Colonic mucosa (tissue), 4 donors: ENCODE measurements around the gene PFDN1. TPM values are rescaled to one million over a fixed set of nuclear protein-coding genes. Genes with fewer than 3 reads are reported as not detected.

Source experiments
- DNase-seq: peaks from one replicate; pipeline ENCODE4 v3.0.0-alpha.2; 2020
- H3K27ac ChIP-seq: fragments of 200-600 bp; one replicate; pipeline ENCODE4 v1.8.0; 2021
- H3K27me3 ChIP-seq: fragments of 200-600 bp; one replicate; pipeline ENCODE4 v1.8.0; 2021
- H3K36me3 ChIP-seq: fragments of 200-600 bp; one replicate; pipeline ENCODE4 v1.8.0; 2021
- H3K4me1 ChIP-seq: fragments of 200-600 bp; one replicate; pipeline ENCODE4 v1.8.0; 2021; ENCODE audit warnings: mild to moderate bottlenecking
- H3K4me3 ChIP-seq: fragments of 200-600 bp; one replicate; pipeline ENCODE4 v1.8.0; 2021
- H3K9ac ChIP-seq, 2 donors: one replicate each; pipeline ENCODE4 v1.7.0; 2013; ENCODE audit warnings: control low read depth in 2 of 2, low read depth in 2 of 2, low read length in 2 of 2
- H3K9me3 ChIP-seq: fragments of 200-600 bp; one replicate; pipeline ENCODE4 v1.8.0; 2021
- intact Hi-C: fragments of 100-400 bp; cut with DNase I; formaldehyde crosslinking; loops from one replicate; pipeline ENCODE4 v1.14.1; 2022
- total RNA-seq, 2 donors: library from RNA; stranded (reverse); fragmentation: NEBNext Ultra II Directional in 1 of 2; extraction: Animal tissue kit (Norgen Biotek cat#: 25700) in 1 of 2; gene quantifications; one replicate each; pipeline ENCODE4 v1.2.1, GENCODE V29; 2021
- TF ChIP-seq, protein P1 (sequence below): fragments of 200-600 bp; IDR thresholded peaks from one replicate; pipeline ENCODE4 v1.8.0; 2022; ENCODE audit warnings: antibody characterized with exemption, mild to moderate bottlenecking
- donor health status: healthy.
- donor health status: DM: no; HTN: no; CAD: no.
- donor health status: DM: no; HTN: no; CAD: no.

PFDN1 gene
- total RNA-seq, 2 donors from 2014 or later: 41.2 to 41.4 TPM

DNA sequence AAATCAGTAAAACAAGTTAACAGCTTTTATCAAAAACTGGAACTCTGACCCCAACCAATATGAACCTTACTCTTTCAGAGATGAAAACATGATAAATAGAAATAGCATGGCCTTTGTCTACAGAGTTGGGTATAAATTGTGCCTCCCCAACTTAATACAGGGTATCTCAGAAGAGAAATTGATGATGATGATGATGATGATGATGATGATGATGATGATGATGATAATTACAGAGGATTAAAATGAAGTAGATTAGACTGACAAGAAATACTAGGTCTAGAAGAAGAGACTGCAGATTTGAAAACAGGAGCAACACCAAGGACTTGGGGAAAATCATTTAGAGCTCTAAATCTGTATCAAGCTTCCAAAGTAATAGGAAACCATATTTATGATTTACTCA lies 27.1 kb downstream of the PFDN1 start:
- TF ChIP-seq, protein P1, sequence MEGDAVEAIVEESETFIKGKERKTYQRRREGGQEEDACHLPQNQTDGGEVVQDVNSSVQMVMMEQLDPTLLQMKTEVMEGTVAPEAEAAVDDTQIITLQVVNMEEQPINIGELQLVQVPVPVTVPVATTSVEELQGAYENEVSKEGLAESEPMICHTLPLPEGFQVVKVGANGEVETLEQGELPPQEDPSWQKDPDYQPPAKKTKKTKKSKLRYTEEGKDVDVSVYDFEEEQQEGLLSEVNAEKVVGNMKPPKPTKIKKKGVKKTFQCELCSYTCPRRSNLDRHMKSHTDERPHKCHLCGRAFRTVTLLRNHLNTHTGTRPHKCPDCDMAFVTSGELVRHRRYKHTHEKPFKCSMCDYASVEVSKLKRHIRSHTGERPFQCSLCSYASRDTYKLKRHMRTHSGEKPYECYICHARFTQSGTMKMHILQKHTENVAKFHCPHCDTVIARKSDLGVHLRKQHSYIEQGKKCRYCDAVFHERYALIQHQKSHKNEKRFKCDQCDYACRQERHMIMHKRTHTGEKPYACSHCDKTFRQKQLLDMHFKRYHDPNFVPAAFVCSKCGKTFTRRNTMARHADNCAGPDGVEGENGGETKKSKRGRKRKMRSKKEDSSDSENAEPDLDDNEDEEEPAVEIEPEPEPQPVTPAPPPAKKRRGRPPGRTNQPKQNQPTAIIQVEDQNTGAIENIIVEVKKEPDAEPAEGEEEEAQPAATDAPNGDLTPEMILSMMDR: no peak
- Histone ChIP-seq H3K27ac (no peak overlapping the region), H3K9ac (no peak overlapping the region), H3K27me3 (no peaks in the 10 kb centered on the region), H3K9me3 (no peaks in the 10 kb centered on the region), H3K4me3 (no peak overlapping the region), H3K4me1 (no peaks in the 10 kb centered on the region), H3K36me3 (no peaks in the 10 kb centered on the region)
- DNase-seq: no peak
- intact Hi-C loops: no loop called here

DNA sequence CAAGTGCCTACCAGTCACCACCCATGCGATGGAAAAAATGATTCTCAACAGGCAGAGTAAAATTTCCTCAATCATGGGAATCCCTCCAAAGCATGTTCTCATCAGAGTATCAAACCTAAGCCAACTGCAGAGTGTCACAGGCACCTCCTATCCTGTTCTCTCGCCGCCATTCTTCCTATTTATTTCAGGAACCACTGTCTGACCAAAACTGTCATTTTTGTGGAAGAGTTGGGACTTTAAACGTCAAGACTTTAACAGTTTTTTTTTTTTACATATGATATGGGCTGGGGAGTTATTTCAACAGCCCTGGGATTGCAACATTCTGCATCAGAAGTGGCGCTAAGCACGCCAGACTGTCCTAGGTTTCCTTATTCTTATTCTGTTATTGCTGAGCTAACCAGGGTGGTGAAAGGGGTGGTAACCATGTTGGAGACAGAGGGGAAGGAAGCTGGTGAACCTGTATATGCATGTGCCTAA lies 29.5 kb downstream of the PFDN1 start:
- Histone ChIP-seq H3K9me3 (no peaks in the 10 kb centered on the region), H3K4me3 (no peak overlapping the region), H3K4me1 (no peaks in the 10 kb centered on the region), H3K27me3 (no peaks in the 10 kb centered on the region), H3K9ac (no peak overlapping the region), H3K27ac (no peak overlapping the region), H3K36me3 (no peaks in the 10 kb centered on the region)
- intact Hi-C loops: no loop called here
- TF ChIP-seq, protein P1: no peak
- no peak for DNase-seq

DNA sequence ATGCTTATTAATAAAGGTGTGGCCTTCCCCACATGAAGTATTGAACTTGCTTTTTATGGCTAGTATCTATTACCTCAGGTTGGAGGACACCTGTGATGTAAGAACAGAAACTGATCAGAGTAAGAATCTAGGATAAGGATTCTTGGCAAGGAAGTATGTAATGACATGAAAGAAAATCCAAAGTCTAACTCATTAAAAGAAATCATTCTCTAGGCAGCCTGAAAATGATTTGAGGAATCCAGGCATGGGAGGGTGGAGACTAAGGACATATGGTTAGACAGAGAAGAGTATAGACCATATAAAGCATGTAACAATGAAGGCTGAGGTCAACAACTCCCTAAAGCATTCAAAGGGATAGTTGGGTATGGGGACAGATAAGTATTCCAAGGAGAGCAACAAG lies 32.9 kb downstream of the PFDN1 start:
- H3K4me1 ChIP-seq: no peaks in the 10 kb centered on the region
- H3K36me3 ChIP-seq: no peaks in the 10 kb centered on the region
- TF ChIP-seq, protein P1: no peak
- DNase-seq: no peak
- intact Hi-C loops: no loop called here
- H3K27ac ChIP-seq: peak overlapping the region; percentile 17
- H3K9me3 ChIP-seq: no peaks in the 10 kb centered on the region
- H3K4me3 ChIP-seq: no peak overlapping the region
- no peak overlapping the region for H3K9ac ChIP-seq
- no peaks in the 10 kb centered on the region for H3K27me3 ChIP-seq

DNA sequence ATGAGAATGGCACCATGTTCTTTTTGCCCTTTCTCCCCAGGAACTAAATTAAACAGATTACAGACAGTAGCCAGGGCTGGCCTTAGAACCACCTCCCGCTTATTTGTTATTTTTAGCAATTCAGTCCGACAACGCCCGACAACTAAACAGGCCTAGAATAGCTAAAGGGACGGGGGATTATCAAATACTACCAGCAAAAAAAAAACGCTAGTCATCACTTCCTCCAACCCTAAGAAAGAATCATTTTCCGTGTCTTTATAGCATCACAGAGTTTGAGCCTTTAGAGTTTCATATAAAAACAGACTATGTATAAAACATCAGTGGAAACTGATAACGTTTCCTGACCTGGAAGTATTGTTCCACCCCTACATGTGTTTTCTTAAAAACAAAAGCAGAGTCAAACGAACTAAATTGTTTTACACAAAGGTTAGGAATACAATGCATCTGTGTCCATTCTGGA lies 35.3 kb downstream of the PFDN1 start:
- Histone ChIP-seq H3K9me3 (no peaks in the 10 kb centered on the region), H3K4me1 (no peaks in the 10 kb centered on the region), H3K27ac (no peak overlapping the region), H3K9ac (no peak overlapping the region), H3K4me3 (no peak overlapping the region), H3K36me3 (no peaks in the 10 kb centered on the region), H3K27me3 (no peaks in the 10 kb centered on the region)
- intact Hi-C loops: no loop called here
- no peak for DNase-seq
- TF ChIP-seq, protein P1: no peak

DNA sequence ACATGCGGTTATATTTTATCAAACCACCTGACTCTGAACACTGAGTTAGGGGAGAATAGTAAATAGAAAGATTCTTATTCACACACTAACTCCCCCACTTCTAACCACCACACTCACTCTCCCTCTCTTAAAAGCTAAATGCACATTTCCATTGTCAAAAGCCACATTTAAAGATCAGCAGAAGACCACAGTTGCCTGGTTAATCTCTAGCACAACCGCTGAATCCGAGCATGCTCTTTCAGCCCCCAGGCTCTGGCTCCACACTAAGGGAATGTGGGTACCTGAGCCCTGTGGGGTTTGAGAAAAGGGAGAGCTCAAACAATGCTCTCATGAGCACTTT lies 35.7 kb downstream of the PFDN1 start:
- TF ChIP-seq, protein P1: no peak
- no peaks in the 10 kb centered on the region for H3K4me1 ChIP-seq
- H3K27ac ChIP-seq: no peak overlapping the region
- no peaks in the 10 kb centered on the region for H3K27me3 ChIP-seq
- H3K4me3 ChIP-seq: no peak overlapping the region
- no peak overlapping the region for H3K9ac ChIP-seq
- DNase-seq: no peak
- intact Hi-C loops: no loop called here
- H3K36me3 ChIP-seq: no peaks in the 10 kb centered on the region
- H3K9me3 ChIP-seq: no peaks in the 10 kb centered on the region
